ENCODE results near the gene TNFSF4. TPM values are rescaled to one million over a fixed set of nuclear protein-coding genes. Genes with fewer than 3 reads are reported as not detected.

The TNFSF4 gene
- total RNA-seq, 3 donors from 2014 or later (not counting 1 experiment from before 2014, with no cell fraction given): 1.7 to 3.7 (median 2.9) TPM

DNA sequence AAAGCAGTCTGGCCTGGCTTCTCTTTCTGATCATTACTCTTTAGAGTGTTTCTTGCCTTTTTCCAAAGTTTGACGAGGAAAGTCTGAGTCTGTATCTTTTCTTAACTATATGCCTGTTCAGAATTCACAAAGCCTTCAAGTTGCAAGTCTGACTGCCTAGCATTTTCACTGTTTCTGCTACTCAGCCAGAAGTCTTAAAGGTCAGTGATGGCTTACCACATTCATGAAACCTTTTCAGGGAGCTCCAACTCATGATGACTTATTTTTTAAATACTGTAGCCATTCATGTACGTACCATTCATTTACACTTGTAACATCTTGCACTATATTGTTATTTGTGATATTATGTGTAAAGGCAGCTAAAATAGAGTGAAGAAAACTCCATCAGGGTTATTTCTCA, 58.2 kb downstream of the TNFSF4 start:
- intact Hi-C loops (cut with micrococcal nuclease): no loop called here
- H3K27me3 ChIP-seq (ENCODE audit: control insufficient read depth, insufficient read depth, low read length): no peaks in the 10 kb centered on the region
- Mint-ChIP-seq H3K27ac (no peak overlapping the region), H3K36me3 (peaks cover 34% of the 10 kb centered on the region), H3K4me1 (no peaks in the 10 kb centered on the region), H3K27me3 (ENCODE audit: low read depth in 2 of 2) (peaks cover 5 to 11% of the 10 kb centered on the region in 2 donors), H3K4me3 (no peak overlapping the region), H3K9me3 (peaks cover 8 to 14% of the 10 kb centered on the region in 2 donors)
- no peak overlapping the region for H3K4me3 ChIP-seq (ENCODE audit: low read length)
- ATAC-seq: no peak
- TF ChIP-seq, protein P1, sequence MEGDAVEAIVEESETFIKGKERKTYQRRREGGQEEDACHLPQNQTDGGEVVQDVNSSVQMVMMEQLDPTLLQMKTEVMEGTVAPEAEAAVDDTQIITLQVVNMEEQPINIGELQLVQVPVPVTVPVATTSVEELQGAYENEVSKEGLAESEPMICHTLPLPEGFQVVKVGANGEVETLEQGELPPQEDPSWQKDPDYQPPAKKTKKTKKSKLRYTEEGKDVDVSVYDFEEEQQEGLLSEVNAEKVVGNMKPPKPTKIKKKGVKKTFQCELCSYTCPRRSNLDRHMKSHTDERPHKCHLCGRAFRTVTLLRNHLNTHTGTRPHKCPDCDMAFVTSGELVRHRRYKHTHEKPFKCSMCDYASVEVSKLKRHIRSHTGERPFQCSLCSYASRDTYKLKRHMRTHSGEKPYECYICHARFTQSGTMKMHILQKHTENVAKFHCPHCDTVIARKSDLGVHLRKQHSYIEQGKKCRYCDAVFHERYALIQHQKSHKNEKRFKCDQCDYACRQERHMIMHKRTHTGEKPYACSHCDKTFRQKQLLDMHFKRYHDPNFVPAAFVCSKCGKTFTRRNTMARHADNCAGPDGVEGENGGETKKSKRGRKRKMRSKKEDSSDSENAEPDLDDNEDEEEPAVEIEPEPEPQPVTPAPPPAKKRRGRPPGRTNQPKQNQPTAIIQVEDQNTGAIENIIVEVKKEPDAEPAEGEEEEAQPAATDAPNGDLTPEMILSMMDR (IDR thresholded peaks at IDR 0.05): no peak
- no peaks in the 10 kb centered on the region for H3K9me3 ChIP-seq (ENCODE audit: control insufficient read depth, insufficient read depth, low read length)
- no peaks in the 10 kb centered on the region for H3K36me3 ChIP-seq (ENCODE audit: control insufficient read depth, insufficient read depth, low read length)
- no peaks in the 10 kb centered on the region for H3K4me1 ChIP-seq (ENCODE audit: control insufficient read depth, insufficient read depth, low read length)
- no peak overlapping the region for H3K27ac ChIP-seq (ENCODE audit: low read length)
- DNase-seq: no peak
- WGBS (ENCODE audit: insufficient coverage): 87% methylated on average over 1 of the region's 2 CpGs

DNA sequence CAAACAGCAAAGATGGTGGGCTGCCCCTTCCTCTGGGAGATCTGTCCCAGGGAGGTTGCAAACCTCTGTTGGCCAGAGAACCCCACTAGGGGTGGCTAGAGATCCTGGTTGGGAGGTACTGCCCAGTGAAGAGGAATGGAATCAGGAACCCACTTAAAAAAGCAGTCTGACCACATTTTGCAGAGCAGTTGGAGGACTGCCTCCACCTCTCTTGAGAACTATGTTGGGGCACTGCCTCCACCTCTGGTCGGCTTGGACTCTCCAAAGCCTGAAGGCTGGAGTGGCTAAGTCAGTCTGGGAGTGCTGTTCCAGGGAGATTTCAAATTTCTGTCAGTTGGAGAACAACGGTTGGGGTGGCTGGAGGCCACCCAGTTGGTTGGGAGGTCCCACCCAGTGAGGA, 58.6 kb downstream of the TNFSF4 start:
- H3K36me3 ChIP-seq (ENCODE audit: control insufficient read depth, insufficient read depth, low read length): no peaks in the 10 kb centered on the region
- Mint-ChIP-seq H3K27me3 (ENCODE audit: low read depth in 2 of 2) (peaks cover 8 to 11% of the 10 kb centered on the region in 2 donors), H3K4me1 (no peaks in the 10 kb centered on the region), H3K9me3 (peaks cover 8 to 17% of the 10 kb centered on the region in 2 donors), H3K36me3 (peaks cover 38% of the 10 kb centered on the region), H3K27ac (no peak overlapping the region), H3K4me3 (no peak overlapping the region)
- no peaks in the 10 kb centered on the region for H3K9me3 ChIP-seq (ENCODE audit: control insufficient read depth, insufficient read depth, low read length)
- no peaks in the 10 kb centered on the region for H3K4me1 ChIP-seq (ENCODE audit: control insufficient read depth, insufficient read depth, low read length)
- H3K4me3 ChIP-seq (ENCODE audit: low read length): no peak overlapping the region
- ATAC-seq: no peak
- DNase-seq: no peak
- intact Hi-C loops (cut with micrococcal nuclease): no loop called here
- H3K27ac ChIP-seq (ENCODE audit: low read length): no peak overlapping the region
- no peaks in the 10 kb centered on the region for H3K27me3 ChIP-seq (ENCODE audit: control insufficient read depth, insufficient read depth, low read length)
- TF ChIP-seq, protein P1 (IDR thresholded peaks at IDR 0.05): no peak
- WGBS (ENCODE audit: insufficient coverage): 95% methylated on average over 2 of the region's 2 CpGs

DNA sequence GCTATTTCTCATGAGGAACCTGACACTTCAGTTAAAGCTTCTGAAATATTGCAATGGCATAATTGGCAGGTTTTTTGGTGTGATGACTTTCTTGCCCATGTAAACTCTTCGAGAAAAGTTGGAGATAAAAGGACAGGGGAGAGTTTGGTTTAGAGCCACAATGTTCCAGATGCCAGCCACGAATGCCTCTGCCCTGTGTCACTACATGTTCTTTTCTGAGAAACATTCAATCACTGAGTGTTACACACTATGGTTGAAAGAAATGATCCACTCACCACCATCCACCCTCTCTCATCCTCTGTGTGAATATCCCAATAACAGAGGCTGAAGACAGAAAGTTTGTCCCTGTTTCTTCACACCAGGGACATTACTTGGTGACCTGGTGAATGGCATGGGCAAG, 66.4 kb downstream of the TNFSF4 start:
- Mint-ChIP-seq H3K27me3 (ENCODE audit: low read depth in 2 of 2) (peaks cover 0 to 8% of the 10 kb centered on the region in 2 donors), H3K4me1 (no peaks in the 10 kb centered on the region), H3K9me3 (peaks cover 2 to 10% of the 10 kb centered on the region in 2 donors), H3K27ac (no peak overlapping the region), H3K36me3 (peaks cover 20% of the 10 kb centered on the region), H3K4me3 (no peak overlapping the region)
- intact Hi-C loops (cut with micrococcal nuclease): no loop called here
- TF ChIP-seq, protein P1 (IDR thresholded peaks at IDR 0.05): no peak
- no peaks in the 10 kb centered on the region for H3K4me1 ChIP-seq (ENCODE audit: control insufficient read depth, insufficient read depth, low read length)
- peaks cover 6% of the 10 kb centered on the region for H3K9me3 ChIP-seq (ENCODE audit: control insufficient read depth, insufficient read depth, low read length)
- no peak overlapping the region for H3K27ac ChIP-seq (ENCODE audit: low read length)
- ATAC-seq: no peak
- WGBS (ENCODE audit: insufficient coverage): 51% methylated on average over 2 of the region's 2 CpGs
- H3K4me3 ChIP-seq (ENCODE audit: low read length): no peak overlapping the region
- H3K36me3 ChIP-seq (ENCODE audit: control insufficient read depth, insufficient read depth, low read length): no peaks in the 10 kb centered on the region
- no peak for DNase-seq
- no peaks in the 10 kb centered on the region for H3K27me3 ChIP-seq (ENCODE audit: control insufficient read depth, insufficient read depth, low read length)

DNA sequence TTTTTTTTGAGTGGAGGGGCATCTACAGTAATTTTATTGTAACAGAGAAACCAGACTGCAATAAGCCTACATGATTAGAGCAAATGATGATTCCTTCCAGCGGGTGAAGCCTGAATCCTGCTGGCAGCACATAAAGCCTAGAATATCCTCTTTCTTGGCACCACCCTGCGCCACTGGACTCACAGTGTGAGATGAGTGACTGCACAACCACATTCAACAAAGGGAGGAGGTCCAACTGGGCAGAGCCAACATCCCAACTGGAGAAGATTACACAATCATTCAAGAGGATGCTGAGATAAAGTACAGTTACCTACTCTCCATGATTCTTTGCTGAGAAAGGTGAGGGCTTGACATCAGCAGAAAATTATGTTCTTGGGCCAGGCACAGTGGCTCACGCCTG, 67.4 kb downstream of the TNFSF4 start:
- intact Hi-C loops (cut with micrococcal nuclease): no loop called here
- H3K36me3 ChIP-seq (ENCODE audit: control insufficient read depth, insufficient read depth, low read length): no peaks in the 10 kb centered on the region
- H3K9me3 Mint-ChIP-seq: peaks cover 0 to 3% of the 10 kb centered on the region in 2 donors
- TF ChIP-seq, protein P1 (IDR thresholded peaks at IDR 0.05): no peak
- no peaks in the 10 kb centered on the region for H3K4me1 Mint-ChIP-seq
- H3K4me3 Mint-ChIP-seq: no peak overlapping the region
- H3K36me3 Mint-ChIP-seq: peaks cover 10% of the 10 kb centered on the region
- DNase-seq (no peak), ATAC-seq (no peak)
- 94% methylated on average over 3 of the region's 3 CpGs for WGBS (ENCODE audit: insufficient coverage)
- H3K9me3 ChIP-seq (ENCODE audit: control insufficient read depth, insufficient read depth, low read length): peaks cover 6% of the 10 kb centered on the region
- no peak overlapping the region for H3K4me3 ChIP-seq (ENCODE audit: low read length)
- H3K27me3 Mint-ChIP-seq (ENCODE audit: low read depth in 2 of 2): peaks cover 4 to 8% of the 10 kb centered on the region in 2 donors
- no peak overlapping the region for H3K27ac Mint-ChIP-seq
- H3K4me1 ChIP-seq (ENCODE audit: control insufficient read depth, insufficient read depth, low read length): no peaks in the 10 kb centered on the region
- H3K27me3 ChIP-seq (ENCODE audit: control insufficient read depth, insufficient read depth, low read length): no peaks in the 10 kb centered on the region
- H3K27ac ChIP-seq (ENCODE audit: low read length): no peak overlapping the region
